IMR-90 (cell line): ENCODE results near the gene LYPD6. TPM values are rescaled to one million over a fixed set of nuclear protein-coding genes. Genes with fewer than 3 reads are reported as not detected.

Experiments
- ATAC-seq: fragments of 200-7000 bp; cut with Tn5 transposase; 2 replicates; pipeline ENCODE4 v1.9.1; 2020; ENCODE audit warnings: low read depth, mild to moderate bottlenecking, moderate library complexity
- BruUV-seq: library from RNA; stranded (reverse); fragments of 400-500 nt; replicated peaks from 2 replicates; lab custom pipeline; 2021; lab: Mats Ljungman, UMichigan
- CTCF ChIA-PET: fragments of 300-600 bp; formaldehyde crosslinking; extraction: SDS; loops from one replicate; lab custom pipeline; 2021; ENCODE audit warnings: antibody characterized with exemption; lab: Yijun Ruan, JAX
- POLR2A ChIA-PET: fragments of 300-600 bp; sonication (Branson Sonifier 250); formaldehyde crosslinking; loops from one replicate; lab custom pipeline; 2022; ENCODE audit warnings: antibody characterized with exemption; ENCODE audit not compliant: unreplicated experiment; lab: Charles Lee
- DNase-seq: peaks from one replicate; pipeline ENCODE4 v3.0.0; 2013
- H2AFZ ChIP-seq: replicated peaks from 2 replicates; pipeline ENCODE3; 2013; ENCODE audit warnings: low read length, mild to moderate bottlenecking; ENCODE audit not compliant: poor library complexity
- H2AK5ac ChIP-seq: 2 replicates; pipeline ENCODE4 v1.6.1; 2013; ENCODE audit warnings: low read depth, low read length, inconsistent platforms
- H2AK9ac ChIP-seq: replicated peaks from 2 replicates; pipeline ENCODE3; 2013; ENCODE audit warnings: mild to moderate bottlenecking, low read depth, low read length, moderate library complexity; ENCODE audit not compliant: poor library complexity
- H2BK120ac ChIP-seq: 2 replicates; pipeline ENCODE4 v1.6.1; 2013; ENCODE audit warnings: low read depth, low read length, inconsistent platforms
- H2BK15ac ChIP-seq: 3 replicates; pipeline ENCODE4 v1.6.1; 2013; ENCODE audit warnings: low read depth, low read length, inconsistent platforms
- H2BK20ac ChIP-seq: 2 replicates; pipeline ENCODE4 v1.6.1; 2013; ENCODE audit warnings: low read depth, mild to moderate bottlenecking, inconsistent platforms, low read length, moderate library complexity
- H2BK5ac ChIP-seq: 2 replicates; pipeline ENCODE4 v1.6.1; 2013; ENCODE audit warnings: mild to moderate bottlenecking, low read depth, low read length, inconsistent platforms; ENCODE audit not compliant: poor library complexity, severe bottlenecking
- H3K14ac ChIP-seq: replicated peaks from 2 replicates; pipeline ENCODE4 v1.6.1; 2013; ENCODE audit warnings: low read depth, low read length, inconsistent platforms
- H3K18ac ChIP-seq: 2 replicates; pipeline ENCODE4 v1.6.1; 2013; ENCODE audit warnings: low read depth, low read length, control low read depth
- H3K23ac ChIP-seq: 2 replicates; pipeline ENCODE4 v1.6.1; 2013; ENCODE audit warnings: low read depth, low read length, inconsistent platforms
- H3K27ac ChIP-seq: 2 replicates; pipeline ENCODE4 v1.5.1; 2013; ENCODE audit warnings: mild to moderate bottlenecking, control low read depth, low read length; ENCODE audit not compliant: insufficient read depth
- H3K27me3 ChIP-seq: 2 replicates; pipeline ENCODE4 v1.6.1; 2013; ENCODE audit warnings: low read length; ENCODE audit not compliant: control insufficient read depth, insufficient read depth
- H3K36me3 ChIP-seq: 2 replicates; pipeline ENCODE4 v1.6.1; 2013; ENCODE audit warnings: low read length, mixed read lengths; ENCODE audit not compliant: control insufficient read depth, insufficient read depth
- H3K4ac ChIP-seq: 2 replicates; pipeline ENCODE4 v1.6.1; 2013; ENCODE audit warnings: low read depth, low read length, inconsistent platforms
- H3K4me1 ChIP-seq: 2 replicates; pipeline ENCODE4 v1.6.1; 2013; ENCODE audit warnings: low read length, mixed read lengths; ENCODE audit not compliant: control insufficient read depth, insufficient read depth
- H3K4me2 ChIP-seq: 2 replicates; pipeline ENCODE4 v1.6.1; 2013; ENCODE audit warnings: low read depth, mild to moderate bottlenecking, control low read depth, low read length, moderate library complexity
- H3K4me3 ChIP-seq: 2 replicates; pipeline ENCODE4 v1.5.1; 2013; ENCODE audit warnings: low read depth, mild to moderate bottlenecking, control low read depth, low read length, moderate library complexity; ENCODE audit not compliant: insufficient read depth
- H3K56ac ChIP-seq: 2 replicates; pipeline ENCODE4 v1.6.1; 2013; ENCODE audit warnings: low read length, inconsistent platforms; ENCODE audit not compliant: insufficient read depth; ENCODE audit errors: extremely low read depth
- H3K79me1 ChIP-seq, 2 experiments: 2 replicates each; pipeline ENCODE4 v1.6.1; 2013; ENCODE audit warnings: low read length in 2 of 2, inconsistent platforms in 1 of 2, low read depth in 1 of 2
- H3K9ac ChIP-seq: 2 replicates; pipeline ENCODE4 v1.6.1; 2013; ENCODE audit warnings: low read depth, low read length, control low read depth
- H3K9me1 ChIP-seq: 2 replicates; pipeline ENCODE4 v1.6.1; 2013; ENCODE audit warnings: low read length, inconsistent platforms; ENCODE audit not compliant: insufficient read depth
- H3K9me3 ChIP-seq: 2 replicates; pipeline ENCODE4 v1.6.1; 2013; ENCODE audit warnings: low read length; ENCODE audit not compliant: control insufficient read depth, insufficient read depth
- H4K20me1 ChIP-seq: 2 replicates; pipeline ENCODE4 v1.6.1; 2013; ENCODE audit warnings: low read length, inconsistent platforms; ENCODE audit not compliant: insufficient read depth
- H4K5ac ChIP-seq: 2 replicates; pipeline ENCODE4 v1.6.1; 2013; ENCODE audit warnings: mild to moderate bottlenecking, low read depth, low read length, control low read depth
- H4K8ac ChIP-seq, 2 experiments: 2 replicates each; pipeline ENCODE4 v1.6.1; 2013; ENCODE audit warnings: low read depth in 2 of 2, low read length in 2 of 2, control low read depth in 1 of 2, inconsistent platforms in 1 of 2
- H4K91ac ChIP-seq: 2 replicates; pipeline ENCODE4 v1.6.1; 2013; ENCODE audit warnings: low read depth, low read length, inconsistent platforms; ENCODE audit not compliant: insufficient read depth
- BHLHE40 ChIP-seq: fragments of 150-350 bp; IDR thresholded peaks from 2 replicates; pipeline ENCODE4 v1.6.1; 2016; ENCODE audit warnings: mild to moderate bottlenecking, low read depth, low read length
- CEBPB ChIP-seq: IDR thresholded peaks from 2 replicates; pipeline ENCODE4 v1.6.1; 2012; ENCODE audit warnings: low read depth, low read length, improper control_type of control experiment
- CHD1 ChIP-seq: IDR thresholded peaks from 2 replicates; pipeline ENCODE4 v1.6.1; 2012; ENCODE audit warnings: low read depth, low read length, improper control_type of control experiment
- CTCF ChIP-seq: conservative IDR thresholded peaks from 2 replicates; pipeline ENCODE4 v1.5.1; 2012; ENCODE audit warnings: mild to moderate bottlenecking, low read depth, low read length, improper control_type of control experiment
- ELK1 ChIP-seq: fragments of 150-350 bp; IDR thresholded peaks from 2 replicates; pipeline ENCODE4 v1.6.1; 2016; ENCODE audit warnings: low read depth, mild to moderate bottlenecking, low read length, moderate library complexity, borderline replicate concordance
- MAFK ChIP-seq: IDR thresholded peaks from 2 replicates; pipeline ENCODE4 v1.6.1; 2012; ENCODE audit warnings: low read depth, low read length, improper control_type of control experiment
- MAZ ChIP-seq: IDR thresholded peaks from 2 replicates; pipeline ENCODE4 v1.6.1; 2012; ENCODE audit warnings: low read depth, mild to moderate bottlenecking, low read length, improper control_type of control experiment, moderate library complexity, borderline replicate concordance
- MXI1 ChIP-seq: IDR thresholded peaks from 2 replicates; pipeline ENCODE4 v1.6.1; 2012; ENCODE audit warnings: low read depth, mild to moderate bottlenecking, low read length, moderate library complexity, borderline replicate concordance
- NFE2L2 ChIP-seq: fragments of 150-350 bp; IDR thresholded peaks from 2 replicates; pipeline ENCODE4 v1.6.1; 2016; ENCODE audit warnings: low read depth, mild to moderate bottlenecking, low read length
- POLR2A ChIP-seq: IDR thresholded peaks from 2 replicates; pipeline ENCODE4 v1.6.1; 2012; ENCODE audit warnings: mild to moderate bottlenecking, low read depth, low read length
- RAD21 ChIP-seq: IDR thresholded peaks from 2 replicates; pipeline ENCODE4 v1.6.1; 2012; ENCODE audit warnings: low read length, improper control_type of control experiment
- RFX5 ChIP-seq: IDR thresholded peaks from 2 replicates; pipeline ENCODE4 v1.8.0; 2012; ENCODE audit warnings: low read depth, mild to moderate bottlenecking, low read length, moderate library complexity
- SMC3 ChIP-seq: fragments of 150-350 bp; IDR thresholded peaks from 2 replicates; pipeline ENCODE4 v1.6.1; 2016; ENCODE audit warnings: low read depth, mild to moderate bottlenecking, antibody characterized with exemption, low read length, moderate library complexity
- USF2 ChIP-seq: fragments of 150-350 bp; IDR thresholded peaks from 2 replicates; pipeline ENCODE4 v1.6.1; 2017; ENCODE audit warnings: mild to moderate bottlenecking, antibody characterized with exemption, low read length, low read depth
- WGBS, 2 experiments: methylation state at CpG; one replicate each; pipeline versions ENCODE4 v1.1.5 to v1.1.7; 2013; ENCODE audit warnings: missing lambda C conversion rate in 2 of 2; ENCODE audit not compliant: insufficient read length in 1 of 2; ENCODE audit errors: extremely low coverage in 2 of 2; 5-methylcytosine and 5-hydroxymethylcytosine counted together
- dilution Hi-C: fragments of 300-500 bp; cut with HindIII; formaldehyde crosslinking; loops from one replicate; pipeline ENCODE4 v1.14.3; 2018; ENCODE audit warnings: low sequenced_read_pairs; ENCODE audit not compliant: unreplicated experiment
- in situ Hi-C: fragments of 300-500 bp; cut with MboI; formaldehyde crosslinking; loops from 3 replicates; pipeline ENCODE4 v1.14.3; 2019; ENCODE audit warnings: low sequenced_read_pairs, inconsistent platforms, mixed read lengths
- intact Hi-C: fragments of 100-400 bp; cut with micrococcal nuclease; formaldehyde crosslinking; loops from 2 replicates; pipeline ENCODE4 v1.10.0; 2022
- polyA plus RNA-seq, 3 experiments: library from polyadenylated mRNA; depleted of rRNA; stranded (reverse); fragments of >200 nt; gene quantifications; 2 replicates each; pipeline ENCODE4 v1.2.3, GENCODE V29; 2012; ENCODE audit warnings: low replicate concordance in 1 of 3
- total RNA-seq: library from RNA; depleted of rRNA; stranded (reverse); fragments of >200 nt; gene quantifications from 2 replicates; pipeline ENCODE4 v1.2.3, GENCODE V29; 2012

LYPD6 gene
- total and polyA plus RNA-seq, 2 of the 4 experiments (the other 2 are of a cell fraction): 0.87 to 0.90 TPM

DNA sequence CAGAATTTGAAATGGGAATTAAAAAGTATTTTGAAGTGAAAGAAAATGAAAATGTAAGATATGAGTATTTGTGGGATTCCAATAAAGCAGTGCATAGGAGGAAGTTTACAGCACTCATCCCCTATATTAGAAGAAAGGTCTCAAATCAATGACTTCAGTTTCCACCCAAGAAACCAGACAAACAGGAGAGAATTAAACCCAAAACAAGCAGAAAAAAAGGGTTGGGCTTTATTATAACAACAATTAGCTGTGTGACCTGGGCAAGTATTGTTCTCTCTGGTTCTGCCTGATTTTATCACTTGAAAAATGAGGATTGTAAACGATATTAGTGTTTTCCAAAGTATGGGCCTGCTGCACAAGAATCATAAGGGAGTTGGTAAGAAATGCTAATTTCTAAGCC is 18.3 kb upstream of the LYPD6 start:
- POLR2A ChIA-PET: no interaction called here
- Histone ChIP-seq H2BK15ac (no peak overlapping the region), H3K56ac (no peak overlapping the region), H3K4me1 (no peaks in the 10 kb centered on the region), H2BK20ac (no peak overlapping the region), H3K4me2 (no peak overlapping the region), H4K5ac (no peak overlapping the region), H3K14ac (no peak overlapping the region), H4K20me1 (no peaks in the 10 kb centered on the region), H3K36me3 (no peaks in the 10 kb centered on the region), H3K9ac (no peak overlapping the region), H3K79me1 (no peaks in the 10 kb centered on the region), H3K4ac (no peak overlapping the region), H3K4me3 (no peak overlapping the region), H3K27ac (no peak overlapping the region), H2AK5ac (no peak overlapping the region), H2BK5ac (no peak overlapping the region), H2AFZ (no peak overlapping the region), H3K9me3 (no peaks in the 10 kb centered on the region), H2BK120ac (no peak overlapping the region), H3K27me3 (peaks cover 3% of the 10 kb centered on the region; the same call in 1 of the 2 replicates), H3K23ac (no peak overlapping the region), H4K8ac (no peak overlapping the region), H3K9me1 (no peaks in the 10 kb centered on the region), H2AK9ac (no peak overlapping the region), H3K18ac (no peak overlapping the region), H4K91ac (no peak overlapping the region)
- no TSS peak for BruUV-seq
- ATAC-seq (no peak), DNase-seq (no peak)
- in situ Hi-C loops: loop anchor here (10.0 to 25.0 kb wide), 2 partner anchors 287 to 675 kb away; partner anchors contain the start of gene EPC2
- intact Hi-C loops: no loop called here
- no peak for TF ChIP-seq RAD21
- no peak for TF ChIP-seq CEBPB
- TF ChIP-seq ELK1: no peak
- TF ChIP-seq USF2: no peak
- no peak for TF ChIP-seq MXI1
- TF ChIP-seq MAZ: no peak
- no peak for TF ChIP-seq BHLHE40
- TF ChIP-seq POLR2A: no peak
- no peak for TF ChIP-seq CTCF
- no peak for TF ChIP-seq CHD1
- no peak for TF ChIP-seq NFE2L2
- TF ChIP-seq SMC3: no peak
- TF ChIP-seq RFX5: no peak
- no peak for TF ChIP-seq MAFK
- CTCF ChIA-PET: no interaction called here
- dilution Hi-C loops: no loop called here
- WGBS, 2 experiments: no CpG with 5 or more reads among the region's 1 CpG
